Measurements from ENCODE around the gene NPR3. TPM values are rescaled to one million over a fixed set of nuclear protein-coding genes. Genes with fewer than 3 reads are reported as not detected.

Gene NPR3, protein sequence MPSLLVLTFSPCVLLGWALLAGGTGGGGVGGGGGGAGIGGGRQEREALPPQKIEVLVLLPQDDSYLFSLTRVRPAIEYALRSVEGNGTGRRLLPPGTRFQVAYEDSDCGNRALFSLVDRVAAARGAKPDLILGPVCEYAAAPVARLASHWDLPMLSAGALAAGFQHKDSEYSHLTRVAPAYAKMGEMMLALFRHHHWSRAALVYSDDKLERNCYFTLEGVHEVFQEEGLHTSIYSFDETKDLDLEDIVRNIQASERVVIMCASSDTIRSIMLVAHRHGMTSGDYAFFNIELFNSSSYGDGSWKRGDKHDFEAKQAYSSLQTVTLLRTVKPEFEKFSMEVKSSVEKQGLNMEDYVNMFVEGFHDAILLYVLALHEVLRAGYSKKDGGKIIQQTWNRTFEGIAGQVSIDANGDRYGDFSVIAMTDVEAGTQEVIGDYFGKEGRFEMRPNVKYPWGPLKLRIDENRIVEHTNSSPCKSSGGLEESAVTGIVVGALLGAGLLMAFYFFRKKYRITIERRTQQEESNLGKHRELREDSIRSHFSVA
- polyA plus RNA-seq (ENCODE audit: insufficient read length in 4 of 4): 10 to 100 TPM in 3 of 4 donors, 1 to 10 TPM in 1; 8.6 to 26.5 (median 19.5) TPM

DNA sequence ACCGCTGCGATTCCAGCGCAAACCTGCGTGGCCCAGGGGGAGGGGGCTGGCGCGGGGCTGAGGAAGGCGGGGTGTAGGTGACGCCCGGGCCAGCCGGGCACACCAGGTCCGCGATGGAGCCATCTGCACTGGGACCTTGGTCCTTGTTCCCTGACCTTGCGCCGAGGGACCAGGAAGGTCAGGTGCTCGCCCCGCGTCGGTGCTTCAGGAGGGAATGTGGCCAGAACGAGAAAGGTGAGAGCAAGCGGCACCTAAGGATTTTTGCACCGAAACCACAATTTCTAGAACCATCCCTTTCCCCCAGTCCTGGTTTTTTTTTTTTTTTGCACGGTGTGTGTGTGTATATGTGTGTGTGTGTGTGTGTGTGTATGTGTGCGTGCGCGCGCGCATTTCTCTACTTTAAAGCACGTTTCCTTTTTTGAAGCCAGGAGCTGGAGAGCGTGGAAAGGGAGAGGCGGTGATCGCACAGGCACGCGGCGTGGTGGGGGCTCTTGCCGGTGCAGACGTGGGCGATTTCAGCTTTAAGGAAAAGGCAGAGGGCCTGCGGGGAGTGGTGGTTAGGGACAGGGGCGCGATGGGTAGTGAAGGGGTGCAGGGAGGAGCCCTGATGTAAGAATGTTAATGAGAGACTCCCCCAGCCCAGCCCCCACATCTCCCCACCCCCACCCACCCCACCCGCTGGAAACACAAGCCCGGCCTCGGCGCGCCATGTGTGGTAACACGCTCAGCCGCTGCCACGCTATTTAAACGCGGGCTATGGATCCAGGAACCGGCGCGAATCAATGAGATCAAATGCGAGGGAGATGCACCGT, at the start of gene NPR3:
NPR3 (plus strand) TSS at position 772 of the 812 bp plus-strand sequence. CDS start 456 bp downstream, outside the sequence.
- DNase-seq (ENCODE audit: low read depth in 4 of 4, low spot score in 2 of 4): peak in 1 of 4 donors; percentile 10

DNA sequence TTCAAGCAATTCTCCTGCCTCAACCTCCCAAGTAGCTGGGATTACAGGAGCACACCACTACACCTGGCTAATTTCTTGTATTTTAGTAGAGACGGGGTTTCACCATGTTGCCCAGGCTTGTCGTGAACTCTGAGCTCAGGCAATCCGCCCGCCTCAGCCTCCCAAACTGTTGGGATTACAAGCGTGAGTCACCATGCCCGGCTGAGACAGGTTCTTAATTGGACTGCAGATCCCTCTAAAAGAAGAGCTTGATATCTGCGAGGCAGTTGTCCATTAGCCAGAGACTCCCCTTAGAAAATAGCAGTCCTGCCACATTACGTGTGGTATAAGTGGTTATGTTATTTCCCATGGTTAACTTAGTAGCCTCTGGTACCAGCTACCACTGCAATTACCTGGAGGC, 46.6 kb upstream of the NPR3 start:
- no peak for DNase-seq (ENCODE audit: low read depth in 4 of 4, low spot score in 2 of 4)

DNA sequence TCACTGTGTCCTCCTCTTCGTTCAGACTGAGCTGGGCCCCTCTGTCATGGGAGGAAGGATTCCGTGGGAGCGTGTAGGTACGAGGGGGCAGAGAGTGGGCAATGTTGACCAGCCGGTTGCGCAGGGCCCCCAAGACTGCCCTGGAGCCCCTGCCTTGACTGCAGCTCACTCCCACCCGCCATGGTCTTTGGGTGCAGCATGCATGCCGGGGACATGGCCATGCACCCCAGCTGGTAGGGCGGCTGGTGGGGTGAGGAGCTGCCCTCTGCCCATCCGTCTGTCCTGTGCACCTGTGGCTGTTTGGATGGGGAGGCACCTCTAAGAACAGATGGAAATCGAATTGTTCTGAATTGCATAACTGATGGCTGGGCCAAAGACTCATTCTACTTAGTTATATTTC, 42.6 kb upstream of the NPR3 start:
- DNase-seq (ENCODE audit: low read depth in 4 of 4, low spot score in 2 of 4): no peak

DNA sequence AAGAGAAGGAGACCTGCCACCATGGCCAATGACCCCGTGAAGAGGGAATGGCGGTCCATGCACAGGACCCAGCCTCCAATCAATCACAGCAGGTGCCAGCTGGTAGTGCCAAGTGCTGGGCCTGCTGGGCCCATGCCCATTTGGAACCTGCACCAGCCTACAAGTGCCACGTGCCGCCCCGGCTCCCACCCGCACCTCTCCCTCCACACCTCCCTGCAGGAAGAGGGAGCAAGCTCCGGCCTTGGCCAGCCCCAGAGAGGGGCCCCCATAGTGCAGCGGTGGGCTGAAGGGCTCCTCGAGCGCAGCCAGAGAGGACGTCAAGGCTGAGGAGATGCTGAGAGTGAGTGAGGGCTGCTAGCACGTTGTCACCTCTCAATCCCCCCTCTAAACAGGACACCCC, 37.8 kb upstream of the NPR3 start:
- DNase-seq (ENCODE audit: low read depth in 4 of 4, low spot score in 2 of 4): no peak

- DNase-seq (ENCODE audit: low read depth in 4 of 4, low spot score in 2 of 4): no peak
Observed at GRCh38 chr5:32677023-32677422, 34.1 kb upstream of the NPR3 start.

DNA sequence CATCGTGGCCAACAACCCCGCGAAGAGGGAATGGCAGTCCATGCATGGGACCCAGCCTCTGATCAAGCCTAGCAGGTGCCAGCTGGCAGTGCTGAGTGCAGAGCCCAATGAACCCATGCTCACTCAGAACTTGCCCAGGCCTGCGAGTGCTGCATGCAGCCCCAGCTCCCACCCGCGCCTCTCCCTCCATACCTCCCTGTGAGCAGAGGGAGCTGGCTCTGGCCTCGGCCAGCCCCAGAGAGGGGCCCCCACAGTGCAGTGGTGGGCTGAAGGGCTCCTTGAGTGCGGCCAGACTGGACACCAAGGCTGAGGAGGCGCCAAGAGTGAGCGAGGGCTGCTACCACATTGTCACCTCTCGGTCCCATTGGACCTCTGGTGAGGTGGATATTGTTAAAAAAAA, 32.6 kb upstream of the NPR3 start:
- DNase-seq (ENCODE audit: low read depth in 4 of 4, low spot score in 2 of 4): no peak

- DNase-seq (ENCODE audit: low read depth in 4 of 4, low spot score in 2 of 4): no peak
Observed at GRCh38 chr5:32679218-32679617, 31.9 kb upstream of the NPR3 start.

GRCh38 chr5:32680183-32680582, 30.9 kb upstream of the NPR3 start:
- no peak for DNase-seq (ENCODE audit: low read depth in 4 of 4, low spot score in 2 of 4)

GRCh38 chr5:32683125-32683524, 28.0 kb upstream of the NPR3 start:
- DNase-seq (ENCODE audit: low read depth in 4 of 4, low spot score in 2 of 4): no peak

DNA sequence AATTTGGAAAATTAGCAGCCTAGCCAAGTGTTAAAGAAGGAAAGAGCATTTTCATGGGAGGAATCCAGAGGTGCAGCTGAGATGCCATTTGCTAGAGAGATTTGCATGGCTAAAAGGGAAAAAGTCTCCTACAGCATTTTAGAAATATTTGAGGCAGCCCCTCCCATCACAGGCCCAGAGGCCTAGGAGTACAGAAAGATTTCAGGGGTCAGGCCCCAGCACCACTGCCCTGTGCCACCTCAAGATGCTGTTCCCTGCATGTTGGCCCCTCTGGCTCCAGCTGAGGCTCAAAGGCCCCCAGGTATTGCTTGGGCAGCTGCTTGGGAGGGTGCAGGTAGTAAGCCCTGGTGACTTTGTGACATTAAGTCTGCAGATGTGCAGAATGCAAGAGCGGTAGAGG, 26.9 kb upstream of the NPR3 start:
- no peak for DNase-seq (ENCODE audit: low read depth in 4 of 4, low spot score in 2 of 4)

- DNase-seq (ENCODE audit: low read depth in 4 of 4, low spot score in 2 of 4): no peak
Observed at GRCh38 chr5:32686799-32687498, 24.2 kb upstream of the NPR3 start.

- DNase-seq (ENCODE audit: low read depth in 4 of 4, low spot score in 2 of 4): peak in 1 of 4 donors; percentile 21
Observed at GRCh38 chr5:32687499-32687831, 23.7 kb upstream of the NPR3 start.

DNA sequence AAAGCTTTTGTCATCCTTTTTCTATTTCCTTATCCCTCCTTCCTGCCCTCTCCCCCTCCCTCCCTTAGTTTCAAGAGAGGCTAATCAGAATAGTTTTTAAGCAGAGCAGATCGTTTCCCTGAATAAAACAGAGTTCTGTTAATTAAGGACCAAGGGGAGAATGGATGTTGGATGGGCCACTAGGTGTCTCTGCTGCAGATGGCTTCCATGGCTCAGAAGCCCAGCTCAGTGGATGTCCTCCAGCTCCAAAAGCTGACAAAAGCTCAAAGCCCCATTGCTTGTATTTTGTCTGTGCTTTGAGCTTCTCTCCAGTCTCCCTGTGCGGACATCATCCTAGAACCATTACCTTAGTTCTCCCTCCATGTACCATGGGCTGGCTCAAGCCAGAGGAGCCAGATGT, 21.0 kb upstream of the NPR3 start:
- DNase-seq (ENCODE audit: low read depth in 4 of 4, low spot score in 2 of 4): no peak

GRCh38 chr5:32690666-32691065, 20.5 kb upstream of the NPR3 start:
- no peak for DNase-seq (ENCODE audit: low read depth in 4 of 4, low spot score in 2 of 4)

DNA sequence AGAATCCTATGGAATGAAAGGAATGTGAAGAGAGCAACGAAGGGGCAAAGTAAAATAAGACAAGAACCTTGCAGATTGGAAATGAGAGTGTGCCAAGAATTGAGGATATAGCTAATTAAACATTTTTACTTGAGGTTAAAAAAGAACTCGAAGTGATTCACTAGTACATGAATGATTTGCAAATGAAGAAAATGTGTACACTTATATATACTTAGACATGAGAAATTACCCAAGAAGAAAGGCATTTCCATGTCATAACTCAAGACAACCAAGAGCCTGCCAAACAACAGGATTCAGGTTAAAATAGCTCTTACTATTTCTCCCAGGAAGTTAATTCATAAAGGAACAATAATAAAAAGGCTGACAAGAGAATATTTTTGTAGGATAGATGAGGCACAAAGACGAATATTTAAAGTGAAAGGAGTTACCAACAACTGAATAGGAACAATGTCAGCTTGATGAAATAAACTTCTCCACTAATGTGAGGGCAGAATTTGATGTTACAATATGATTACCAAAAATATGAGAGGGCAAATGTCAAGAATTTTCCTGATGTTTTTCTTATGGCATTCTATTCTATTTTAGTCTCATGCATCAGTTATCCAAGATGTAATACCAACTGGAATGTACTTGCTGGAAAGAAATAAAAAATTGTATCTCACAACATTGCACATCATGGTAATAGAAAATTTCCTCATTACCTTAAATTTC, 18.9 kb upstream of the NPR3 start:
- DNase-seq (ENCODE audit: low read depth in 4 of 4, low spot score in 2 of 4): no peak

- no peak for DNase-seq (ENCODE audit: low read depth in 4 of 4, low spot score in 2 of 4)
Observed at GRCh38 chr5:32703957-32704356, 7.2 kb upstream of the NPR3 start.

- DNase-seq (ENCODE audit: low read depth in 4 of 4, low spot score in 2 of 4): peak in 1 of 4 donors; percentile 44
Observed at GRCh38 chr5:32707418-32707997, 3.6 kb upstream of the NPR3 start.

- DNase-seq (ENCODE audit: low read depth in 4 of 4, low spot score in 2 of 4): no peak
Observed at GRCh38 chr5:32708949-32709348, 2.2 kb upstream of the NPR3 start.

GRCh38 chr5:32709750-32710549, 1.2 kb upstream of the NPR3 start:
- DNase-seq (ENCODE audit: low read depth in 4 of 4, low spot score in 2 of 4): peak in 2 of 4 donors; percentile 84 to 85
